ENCODE data around the gene CDH13. TPM values are rescaled to one million over a fixed set of nuclear protein-coding genes. Genes with fewer than 3 reads are reported as not detected.

CDH13 gene
- total and polyA plus RNA-seq, 9 donors: 1.9 to 34.2 (median 4.8) TPM

DNA sequence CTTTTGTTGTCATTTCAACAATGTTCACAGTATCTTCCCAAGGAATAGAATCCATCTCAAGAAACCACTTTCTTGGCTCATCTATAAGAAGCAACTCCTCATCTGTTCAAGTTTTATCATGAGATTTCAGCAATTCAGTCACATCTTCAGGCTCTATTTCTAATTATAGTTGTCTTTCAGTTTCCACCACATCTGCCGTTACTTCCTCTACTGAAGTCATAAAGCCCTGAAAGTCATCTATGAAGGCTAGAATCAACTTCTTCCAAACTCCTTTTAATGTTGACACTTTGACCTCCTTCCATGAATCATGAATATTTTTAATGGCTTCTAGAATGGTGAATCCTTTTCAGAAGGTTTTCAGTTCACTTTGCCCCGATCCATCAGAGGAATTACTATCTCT, 102.1 kb downstream of the CDH13 start:
- Histone ChIP-seq H3K27me3 (no peaks in the 10 kb centered on the region), H3K27ac (no peak overlapping the region), H3K9me3 (no peaks in the 10 kb centered on the region), H3K36me3 (no peaks in the 10 kb centered on the region), H3K4me1 (ENCODE audit: insufficient read depth) (no peaks in the 10 kb centered on the region), H3K4me3 (no peak overlapping the region)
- intact Hi-C loops (cut with DNase I): no loop called here
- WGBS, 3 donors: 71 to 93% (median 80%) methylated on average over 2 of the region's 2 CpGs
- TF ChIP-seq EP300 (IDR thresholded peaks at IDR 0.05) (no peak), POLR2A (IDR thresholded peaks at IDR 0.05) (no peak)
- TF ChIP-seq, protein P1, sequence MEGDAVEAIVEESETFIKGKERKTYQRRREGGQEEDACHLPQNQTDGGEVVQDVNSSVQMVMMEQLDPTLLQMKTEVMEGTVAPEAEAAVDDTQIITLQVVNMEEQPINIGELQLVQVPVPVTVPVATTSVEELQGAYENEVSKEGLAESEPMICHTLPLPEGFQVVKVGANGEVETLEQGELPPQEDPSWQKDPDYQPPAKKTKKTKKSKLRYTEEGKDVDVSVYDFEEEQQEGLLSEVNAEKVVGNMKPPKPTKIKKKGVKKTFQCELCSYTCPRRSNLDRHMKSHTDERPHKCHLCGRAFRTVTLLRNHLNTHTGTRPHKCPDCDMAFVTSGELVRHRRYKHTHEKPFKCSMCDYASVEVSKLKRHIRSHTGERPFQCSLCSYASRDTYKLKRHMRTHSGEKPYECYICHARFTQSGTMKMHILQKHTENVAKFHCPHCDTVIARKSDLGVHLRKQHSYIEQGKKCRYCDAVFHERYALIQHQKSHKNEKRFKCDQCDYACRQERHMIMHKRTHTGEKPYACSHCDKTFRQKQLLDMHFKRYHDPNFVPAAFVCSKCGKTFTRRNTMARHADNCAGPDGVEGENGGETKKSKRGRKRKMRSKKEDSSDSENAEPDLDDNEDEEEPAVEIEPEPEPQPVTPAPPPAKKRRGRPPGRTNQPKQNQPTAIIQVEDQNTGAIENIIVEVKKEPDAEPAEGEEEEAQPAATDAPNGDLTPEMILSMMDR (IDR thresholded peaks at IDR 0.05): no peak
- no peak for DNase-seq

DNA sequence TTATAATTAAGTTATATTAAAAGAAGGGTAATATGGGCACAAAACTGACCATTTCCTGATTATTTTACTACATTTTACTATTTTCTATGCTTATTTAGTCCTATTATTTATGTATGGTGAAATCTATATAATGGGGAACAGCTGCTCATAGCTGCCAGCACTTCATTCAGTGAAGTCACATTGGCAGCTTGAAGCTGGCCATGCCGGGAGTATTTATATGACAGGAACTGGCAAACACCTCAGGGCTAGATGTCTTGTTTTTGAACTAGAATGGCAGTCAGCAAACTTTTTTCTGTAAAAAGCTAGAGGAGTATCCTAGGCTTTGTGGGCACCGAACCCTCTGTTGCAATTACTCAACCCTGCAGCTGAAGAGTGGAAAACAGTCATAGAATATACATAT, 104.1 kb downstream of the CDH13 start:
- TF ChIP-seq POLR2A (IDR thresholded peaks at IDR 0.05) (no peak), EP300 (IDR thresholded peaks at IDR 0.05) (no peak)
- TF ChIP-seq, protein P1 (IDR thresholded peaks at IDR 0.05): no peak
- Histone ChIP-seq H3K4me1 (ENCODE audit: insufficient read depth) (no peaks in the 10 kb centered on the region), H3K27me3 (no peaks in the 10 kb centered on the region), H3K36me3 (no peaks in the 10 kb centered on the region), H3K9me3 (no peaks in the 10 kb centered on the region), H3K4me3 (no peak overlapping the region), H3K27ac (no peak overlapping the region)
- intact Hi-C loops (cut with DNase I): no loop called here
- 90 to 95% (median 91%) methylated on average over 2 of the region's 2 CpGs for WGBS, 3 donors
- DNase-seq: no peak

DNA sequence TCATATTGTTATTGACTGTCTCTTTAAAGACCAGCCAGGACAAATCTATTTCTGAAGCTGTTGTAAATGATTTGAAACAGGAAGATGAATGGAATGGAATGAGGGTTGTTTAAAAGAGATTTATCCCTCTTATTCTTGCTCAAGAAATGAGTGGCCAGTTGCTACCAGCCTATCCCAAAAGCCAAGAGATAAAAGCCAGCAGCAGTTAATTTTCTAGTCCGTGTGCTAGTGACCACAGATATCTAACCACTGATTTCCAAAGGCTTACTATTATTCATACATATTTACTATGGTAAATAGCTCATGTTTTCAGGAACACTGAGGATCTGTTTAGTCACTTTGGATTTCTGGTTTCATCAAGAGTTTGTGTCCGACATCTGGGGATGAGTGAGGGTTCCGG, 105.7 kb downstream of the CDH13 start:
- Histone ChIP-seq H3K4me1 (ENCODE audit: insufficient read depth) (no peaks in the 10 kb centered on the region), H3K36me3 (no peaks in the 10 kb centered on the region), H3K4me3 (no peak overlapping the region), H3K27ac (no peak overlapping the region), H3K27me3 (no peaks in the 10 kb centered on the region), H3K9me3 (no peaks in the 10 kb centered on the region)
- DNase-seq: no peak
- TF ChIP-seq POLR2A (IDR thresholded peaks at IDR 0.05) (no peak), EP300 (IDR thresholded peaks at IDR 0.05) (no peak)
- TF ChIP-seq, protein P1 (IDR thresholded peaks at IDR 0.05): no peak
- 76 to 84% (median 78%) methylated on average over 3 of the region's 3 CpGs for WGBS, 3 donors
- intact Hi-C loops (cut with DNase I): no loop called here

DNA sequence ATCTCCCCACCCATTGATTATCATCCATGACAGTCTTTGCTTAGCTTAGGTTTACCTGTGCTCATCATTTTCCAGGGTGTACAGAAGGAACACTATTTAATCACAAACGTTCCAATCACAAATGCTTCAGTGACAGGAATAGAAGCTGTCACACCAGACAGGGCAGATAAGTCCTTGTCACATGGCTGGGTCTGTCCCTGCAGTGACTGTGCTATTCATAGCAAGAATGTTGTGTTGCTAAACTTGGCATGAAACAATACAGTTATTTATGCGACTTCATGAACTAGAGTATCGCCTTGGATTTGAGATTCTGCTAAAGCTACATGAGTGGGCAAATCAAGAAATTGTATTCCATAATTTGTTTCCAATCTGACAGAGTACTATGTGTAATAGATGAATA, 108.4 kb downstream of the CDH13 start:
- TF ChIP-seq, protein P1 (IDR thresholded peaks at IDR 0.05): no peak
- no peak for TF ChIP-seq POLR2A (IDR thresholded peaks at IDR 0.05)
- TF ChIP-seq EP300 (IDR thresholded peaks at IDR 0.05): no peak
- WGBS, 3 donors: 51 to 79% (median 62%) methylated on average over 3 of the region's 3 CpGs
- DNase-seq: no peak
- Histone ChIP-seq H3K27ac (no peak overlapping the region), H3K36me3 (no peaks in the 10 kb centered on the region), H3K9me3 (no peaks in the 10 kb centered on the region), H3K4me3 (no peak overlapping the region), H3K4me1 (ENCODE audit: insufficient read depth) (no peaks in the 10 kb centered on the region), H3K27me3 (no peaks in the 10 kb centered on the region)
- intact Hi-C loops (cut with DNase I): no loop called here
